CD1c-positive myeloid dendritic cell (primary cell): ENCODE measurements around the gene PSMB10.
"Not testable (repeated sequence)": the region's sequence is repeated elsewhere in the genome, so short reads cannot be mapped to it uniquely, and the experiment has no call there.

Experiments used
- DNase-seq: peaks from one replicate; pipeline ENCODE4 v3.0.0-alpha.2; 2016; ENCODE audit errors: extremely low spot score

PSMB10 gene

GRCh38 chr16:67942200-67942509, 5.5 kb upstream of the PSMB10 start:
- DNase-seq = peak; percentile 37

GRCh38 chr16:67941469-67942199, 5.0 kb upstream of the PSMB10 start:
- DNase-seq = no peak

DNA sequence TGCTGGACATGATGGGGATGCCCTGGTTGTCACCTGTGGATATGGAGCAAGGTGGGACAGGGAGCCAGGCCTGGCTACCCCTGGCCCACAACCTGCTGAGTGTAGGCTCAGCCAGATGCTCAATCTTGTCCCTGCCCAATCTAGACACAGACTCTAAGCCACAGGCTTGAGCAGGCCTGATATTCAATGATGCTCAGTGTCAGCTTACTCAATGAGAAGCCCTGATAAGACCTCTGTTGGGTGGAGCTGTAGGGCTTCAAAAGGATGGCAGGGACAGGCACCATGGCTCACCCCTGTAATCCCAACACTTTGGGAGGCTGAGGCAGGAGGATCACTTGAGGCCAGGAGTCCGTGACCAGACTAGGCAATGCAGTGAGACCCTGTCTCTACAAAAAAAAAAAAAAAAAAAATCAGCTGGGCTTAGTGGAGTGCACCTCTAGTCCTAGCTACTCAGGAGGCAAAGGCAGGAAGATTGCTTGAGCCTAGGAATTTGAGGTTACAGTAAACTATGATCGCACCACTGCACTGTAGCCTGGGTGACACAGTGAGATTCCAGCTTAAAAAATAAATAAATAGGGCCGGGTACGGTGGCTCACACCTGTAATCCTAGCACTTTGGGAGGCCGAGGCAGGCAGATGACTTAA, 3.9 kb upstream of the PSMB10 start:
- no peak for DNase-seq

- DNase-seq = peak; percentile 50
Observed at GRCh38 chr16:67939507-67940445, 3.1 kb upstream of the PSMB10 start.

DNA sequence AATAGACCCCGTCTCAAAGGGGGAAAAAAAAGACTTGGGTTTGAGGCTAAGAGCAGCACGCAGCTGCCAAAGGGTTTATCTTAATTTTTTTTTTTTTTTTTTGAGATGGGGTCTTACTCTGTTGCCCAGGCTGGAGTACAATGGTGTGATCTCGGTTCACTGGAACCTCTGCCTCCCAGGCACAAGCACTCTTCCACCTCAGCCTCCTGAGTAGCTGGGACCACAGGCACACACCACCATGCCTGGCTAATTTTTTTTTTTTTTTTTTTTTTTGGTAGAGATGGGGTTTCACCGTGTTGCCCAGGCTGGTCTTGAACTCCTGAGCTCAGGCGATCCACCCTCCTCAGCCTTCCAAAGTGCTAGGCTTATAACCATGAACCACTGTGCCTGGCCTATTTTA, 1.1 kb upstream of the PSMB10 start:
- DNase-seq = not testable (repeated sequence)

DNA sequence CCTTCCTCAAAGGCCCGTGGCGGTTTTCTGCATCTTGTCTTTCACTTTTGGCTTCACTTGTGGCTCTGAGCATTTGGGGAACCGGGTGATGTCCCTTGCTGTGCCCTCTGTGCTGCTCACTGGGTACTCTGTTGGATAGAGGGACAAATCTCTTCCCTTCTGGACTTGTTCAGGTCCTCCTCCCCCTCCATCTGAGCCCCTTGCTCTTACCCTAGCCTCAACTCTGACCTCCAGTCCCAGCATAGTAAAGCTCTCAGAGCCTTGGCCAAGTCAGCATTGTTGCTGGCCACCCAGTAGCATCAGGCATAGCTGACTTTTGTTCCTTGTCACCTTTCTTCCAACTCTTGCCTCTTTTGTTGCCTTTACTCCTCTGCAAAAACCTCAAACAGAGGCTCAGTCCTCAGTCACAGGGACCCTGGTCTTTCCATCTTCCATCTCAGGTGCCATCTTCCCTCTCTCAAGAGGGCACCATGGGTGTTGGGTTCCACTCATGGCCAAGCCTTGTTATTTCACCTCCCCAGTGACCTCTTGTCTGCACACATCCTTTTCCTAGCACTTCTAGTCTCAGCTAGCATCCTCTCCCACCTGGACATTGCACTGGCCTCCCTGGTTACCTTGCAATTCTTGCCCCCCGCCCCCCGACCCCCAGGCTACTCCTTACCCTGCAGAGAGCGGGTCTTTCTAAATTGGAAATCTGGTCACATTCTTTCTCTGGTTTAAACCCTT, 393 bp upstream of the PSMB10 start:
- peak; percentile 94 for DNase-seq

DNA sequence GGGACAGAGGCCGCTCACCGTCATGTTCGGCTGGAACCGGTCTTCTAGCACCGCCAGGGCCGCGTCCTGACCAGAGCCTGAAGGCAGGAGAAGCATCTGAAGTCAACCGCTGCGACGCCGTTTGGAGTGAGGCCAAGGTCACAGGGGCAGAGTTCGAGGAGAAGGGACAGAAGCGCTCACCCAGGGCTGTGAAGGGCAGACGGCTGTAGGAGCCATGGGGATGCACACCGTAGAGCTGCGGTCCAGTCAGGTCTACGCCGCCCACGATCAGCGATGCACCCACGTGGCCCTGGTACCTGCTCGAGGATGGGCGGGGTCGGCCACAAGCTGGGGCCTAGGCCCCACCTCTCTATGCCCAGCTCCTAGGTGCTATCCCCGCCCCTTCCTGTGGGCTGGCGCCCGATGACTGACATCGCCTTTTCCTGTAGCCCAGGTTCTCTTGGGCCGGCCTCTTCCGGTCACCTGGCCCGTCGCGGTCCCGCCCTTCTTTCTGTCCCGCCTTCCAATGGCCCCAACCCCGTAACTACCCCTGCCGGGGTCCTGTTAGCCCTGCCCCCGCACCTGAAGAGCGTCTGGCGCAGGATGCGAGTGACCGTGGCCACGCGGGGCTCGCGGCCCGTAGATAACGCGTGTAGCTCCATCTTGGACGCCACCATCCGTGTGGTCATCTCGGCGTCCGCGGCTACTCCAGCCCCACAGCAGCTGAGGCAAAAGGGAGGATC, 1.1 kb downstream of the PSMB10 start:
- DNase-seq = peak; percentile 89

- DNase-seq = no peak
Observed at GRCh38 chr16:67935101-67935401, 1.6 kb downstream of the PSMB10 start.

GRCh38 chr16:67934306-67935100, 2.1 kb downstream of the PSMB10 start:
- DNase-seq = no peak

DNA sequence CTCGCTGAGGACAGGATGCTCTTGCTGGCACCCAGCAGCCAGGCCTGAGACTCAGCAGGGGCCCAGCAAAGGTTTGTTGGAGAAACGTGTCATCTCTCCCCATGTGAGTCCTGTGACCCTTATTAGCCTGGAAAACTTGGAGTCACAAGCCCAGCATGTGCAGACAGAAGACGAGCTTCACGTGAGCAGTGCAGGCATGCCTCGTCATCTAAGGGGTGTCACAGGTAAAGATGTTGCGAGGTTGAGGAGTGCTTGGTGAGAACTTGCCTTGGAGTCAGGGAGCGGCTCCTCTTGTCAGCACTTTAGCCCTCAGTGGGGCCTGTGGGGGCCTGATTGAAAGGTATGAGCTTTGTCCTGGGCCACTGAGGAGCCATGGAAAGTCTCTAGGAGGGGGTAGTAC, 2.8 kb downstream of the PSMB10 start:
- DNase-seq = no peak

- no peak for DNase-seq
Observed at GRCh38 chr16:67932462-67932840, 4.2 kb downstream of the PSMB10 start.

DNA sequence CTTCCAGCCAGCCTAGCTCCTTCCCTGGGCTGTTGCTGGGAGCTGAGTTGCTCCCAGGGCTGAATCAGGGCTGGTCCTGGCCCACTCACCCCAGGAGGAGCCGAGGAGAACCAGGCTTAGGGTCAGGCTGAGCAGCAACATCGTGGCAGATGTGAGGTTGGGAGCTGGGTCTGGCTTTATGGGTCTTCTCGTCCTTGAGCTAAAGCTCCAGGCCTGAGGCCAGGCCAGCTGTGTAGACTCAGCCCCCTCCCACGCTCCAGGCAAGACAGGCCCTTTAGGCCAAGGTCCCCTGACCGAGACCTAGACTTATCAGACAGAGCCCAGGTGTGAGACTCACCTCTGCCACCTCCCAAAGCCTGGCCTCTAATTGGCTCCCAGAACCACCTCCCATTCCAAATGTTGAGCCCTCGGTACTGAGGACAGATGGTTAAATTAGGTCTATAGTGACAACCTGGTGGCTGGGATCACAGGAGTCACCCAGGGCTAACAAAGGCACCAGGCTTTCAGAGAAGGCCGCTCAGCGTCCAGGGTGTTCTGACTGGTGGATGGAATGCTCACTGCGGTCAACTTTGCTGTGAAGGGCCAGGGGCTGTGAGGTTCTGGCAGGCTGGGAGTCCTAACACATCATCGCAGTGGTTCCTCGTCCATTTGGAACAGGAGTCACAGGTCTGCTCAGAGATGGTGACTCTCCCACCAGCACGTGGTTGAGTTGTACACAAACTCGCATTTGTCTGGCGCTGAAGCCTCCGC, 4.8 kb downstream of the PSMB10 start, which contains the start of gene CTRL:
Gene CTRL (minus strand): TSS at position 151 of the 750 bp plus-strand sequence. CDS start 10 bp downstream, at position 141.
- DNase-seq = no peak

DNA sequence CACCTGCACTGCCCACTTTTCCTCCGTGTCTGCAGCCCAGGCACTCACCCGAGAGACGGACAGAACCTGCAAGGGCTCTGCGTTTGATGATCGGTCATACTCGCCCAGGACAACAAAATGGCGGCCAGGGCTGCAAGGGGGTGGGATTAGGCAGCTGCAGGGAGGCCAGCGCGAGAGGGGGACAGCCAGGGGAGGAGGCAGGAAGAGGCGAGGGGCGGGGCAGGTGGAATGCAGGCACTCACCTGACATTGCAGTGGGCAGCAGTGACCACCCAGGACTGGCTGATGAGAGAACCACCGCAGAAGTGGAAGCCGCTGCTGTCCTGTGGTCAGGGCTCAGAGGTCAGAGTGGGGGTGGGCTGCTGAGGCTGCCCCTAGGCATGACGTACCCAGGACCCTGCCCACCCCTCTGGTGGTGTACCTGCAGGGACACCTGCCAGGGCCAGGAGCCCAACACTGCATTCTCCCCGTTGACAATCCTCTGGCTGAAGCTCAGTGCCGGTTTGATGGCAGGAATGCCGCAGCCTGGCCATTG, 5.9 kb downstream of the PSMB10 start:
- no peak for DNase-seq

- no peak for DNase-seq
Observed at GRCh38 chr16:67930191-67930590, 6.5 kb downstream of the PSMB10 start.

DNA sequence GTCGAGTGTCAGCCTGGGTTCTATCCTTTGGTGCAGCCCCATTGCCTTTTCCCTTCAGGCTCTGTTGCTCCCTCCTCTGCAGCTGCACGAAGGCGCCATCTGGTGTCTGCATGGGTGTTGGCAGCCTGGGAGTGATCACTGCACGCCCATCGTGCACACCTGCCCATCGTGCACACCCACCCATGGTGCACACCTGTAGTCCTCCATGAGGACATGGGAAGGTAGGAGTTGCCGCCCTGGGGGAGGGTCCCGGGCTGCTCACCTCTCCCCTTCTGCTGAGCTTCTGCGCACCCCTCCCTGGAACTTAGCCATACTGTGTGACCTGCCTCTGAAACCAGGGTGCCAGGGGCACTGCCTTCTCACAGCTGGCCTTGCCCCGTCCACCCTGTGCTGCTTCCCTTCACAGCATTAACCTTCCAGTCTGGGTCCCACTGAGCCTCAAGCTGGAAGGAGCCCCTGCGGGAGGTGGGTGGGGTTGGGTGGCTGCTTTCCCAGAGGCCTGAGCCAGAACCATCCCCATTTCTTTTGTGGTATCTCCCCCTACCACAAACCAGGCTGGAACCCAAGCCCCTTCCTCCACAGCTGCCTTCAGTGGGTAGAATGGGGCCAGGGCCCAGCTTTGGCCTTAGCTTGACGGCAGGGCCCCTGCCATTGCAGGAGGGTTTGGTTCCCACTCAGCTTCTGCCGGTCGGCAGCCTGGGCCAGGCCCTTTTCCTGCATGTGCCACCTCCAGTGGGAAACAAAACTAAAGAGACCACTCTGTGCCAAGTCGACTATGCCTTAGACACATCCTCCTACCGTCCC, 7.9 kb downstream of the PSMB10 start:
- peak; percentile 65 for DNase-seq

- no peak for DNase-seq
Observed at GRCh38 chr16:67928147-67928546, 8.5 kb downstream of the PSMB10 start.

GRCh38 chr16:67927131-67927941, 9.3 kb downstream of the PSMB10 start:
- no peak for DNase-seq
